GM03348 (cell line): ENCODE measurements around the gene PRRC2A.
"Not testable (repeated sequence)": the region's sequence is repeated elsewhere in the genome, so short reads cannot be mapped to it uniquely, and the experiment has no call there.

Source experiments
- DNase-seq: peaks from one replicate; pipeline ENCODE4 v3.0.0; 2012; ENCODE audit warnings: low spot score

Gene PRRC2A

DNA sequence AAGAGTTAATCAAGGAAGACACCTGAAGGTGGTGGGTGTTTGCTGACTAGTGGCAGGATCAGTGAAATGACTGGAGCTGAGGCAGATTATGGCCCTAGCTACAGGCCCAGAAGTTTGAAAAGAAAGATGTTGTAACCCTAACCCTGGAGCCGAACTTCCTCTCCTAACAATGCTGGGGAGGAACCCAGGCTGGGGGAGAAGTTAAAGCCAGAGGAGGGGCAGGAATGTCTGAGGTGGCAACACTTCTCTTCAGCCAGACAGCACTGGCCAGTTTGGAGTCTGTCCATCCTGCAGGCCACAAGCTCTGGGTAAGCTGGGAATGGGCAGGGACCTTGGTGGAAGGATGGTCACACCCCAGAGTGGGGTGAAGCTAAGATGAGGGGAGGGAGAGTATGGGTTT, 34.5 kb upstream of the PRRC2A start, which contains the start of gene LST1:
TSS of gene LST1 (plus strand) at position 270 of the 400 bp plus-strand sequence. CDS start 1,023 bp downstream, outside the sequence.
- DNase-seq = no peak

DNA sequence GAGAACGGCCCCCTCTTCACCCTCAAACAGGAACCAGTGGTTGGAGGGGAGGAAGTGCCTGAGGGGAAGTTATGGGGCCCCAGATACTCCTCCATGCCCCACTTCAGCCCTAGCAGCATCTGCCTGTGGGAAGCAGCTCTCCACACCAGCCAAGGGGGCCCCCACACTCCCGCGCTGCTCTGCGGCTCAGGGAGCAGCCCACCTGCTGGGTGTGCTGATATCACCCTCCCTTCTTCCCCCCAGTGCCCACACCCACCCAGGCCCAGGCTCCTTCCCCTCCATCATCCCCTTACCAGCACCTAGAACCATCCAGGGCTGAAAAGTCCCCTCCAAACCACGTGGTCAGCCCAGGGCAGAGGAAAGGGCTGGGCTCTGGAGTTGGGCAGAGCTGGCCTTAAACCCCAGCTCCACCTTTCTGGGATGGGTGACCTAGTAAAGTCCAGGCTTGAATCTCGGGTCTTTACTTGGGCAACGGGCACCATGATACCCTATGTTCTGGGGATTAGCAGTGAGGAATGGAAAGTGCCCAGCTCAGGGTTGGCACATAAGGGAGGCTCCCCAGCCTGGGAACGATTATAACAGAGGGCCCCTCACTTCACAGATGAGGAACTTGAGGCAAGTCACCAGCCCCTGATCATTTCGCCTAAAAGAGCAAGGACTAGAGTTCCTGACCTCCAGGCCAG, 33.8 kb upstream of the PRRC2A start:
- DNase-seq = no peak

DNA sequence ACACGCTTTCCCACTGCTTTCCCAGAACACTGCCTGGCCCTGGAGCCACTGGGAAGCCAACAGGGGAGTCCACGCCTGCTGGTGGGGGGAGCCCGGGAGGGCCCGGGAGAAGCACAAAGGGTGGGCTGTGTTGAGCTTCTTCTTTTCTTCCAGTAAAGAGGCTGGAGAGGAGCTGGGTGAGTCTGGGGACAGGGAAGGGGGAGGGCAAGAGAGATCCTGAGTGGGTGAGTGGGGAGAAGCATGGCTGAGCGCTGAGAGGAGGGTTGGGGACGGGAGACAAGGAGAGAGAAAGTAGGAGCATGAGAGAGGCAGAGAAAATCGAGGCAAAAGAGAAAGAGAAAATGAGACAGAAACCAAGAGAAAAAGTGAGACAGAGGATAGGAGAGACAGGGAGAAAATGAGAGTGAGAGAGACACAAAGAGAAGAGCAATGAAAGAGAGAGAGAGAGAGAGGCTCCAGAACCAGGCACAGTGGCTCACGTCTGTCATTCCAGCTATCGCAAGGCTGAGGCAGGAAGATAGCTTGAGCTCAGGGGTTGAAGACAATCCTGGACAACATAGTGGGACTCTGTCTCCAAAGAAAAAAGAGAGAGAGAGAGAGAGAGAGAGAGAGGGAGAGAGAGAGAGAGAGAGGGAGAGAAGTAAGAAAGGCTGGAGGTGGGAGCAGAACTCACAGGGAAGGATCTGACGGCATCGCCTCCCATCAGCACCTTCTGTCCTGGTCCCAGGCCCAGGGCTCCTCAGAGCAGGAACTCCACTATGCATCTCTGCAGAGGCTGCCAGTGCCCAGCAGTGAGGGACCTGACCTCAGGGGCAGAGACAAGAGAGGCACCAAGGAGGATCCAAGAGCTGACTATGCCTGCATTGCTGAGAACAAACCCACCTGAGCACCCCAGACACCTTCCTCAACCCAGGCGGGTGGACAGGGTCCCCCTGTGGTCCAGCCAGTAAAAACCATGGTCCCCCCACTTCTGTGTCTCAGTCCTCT, 32.4 kb upstream of the PRRC2A start:
- no peak for DNase-seq

DNA sequence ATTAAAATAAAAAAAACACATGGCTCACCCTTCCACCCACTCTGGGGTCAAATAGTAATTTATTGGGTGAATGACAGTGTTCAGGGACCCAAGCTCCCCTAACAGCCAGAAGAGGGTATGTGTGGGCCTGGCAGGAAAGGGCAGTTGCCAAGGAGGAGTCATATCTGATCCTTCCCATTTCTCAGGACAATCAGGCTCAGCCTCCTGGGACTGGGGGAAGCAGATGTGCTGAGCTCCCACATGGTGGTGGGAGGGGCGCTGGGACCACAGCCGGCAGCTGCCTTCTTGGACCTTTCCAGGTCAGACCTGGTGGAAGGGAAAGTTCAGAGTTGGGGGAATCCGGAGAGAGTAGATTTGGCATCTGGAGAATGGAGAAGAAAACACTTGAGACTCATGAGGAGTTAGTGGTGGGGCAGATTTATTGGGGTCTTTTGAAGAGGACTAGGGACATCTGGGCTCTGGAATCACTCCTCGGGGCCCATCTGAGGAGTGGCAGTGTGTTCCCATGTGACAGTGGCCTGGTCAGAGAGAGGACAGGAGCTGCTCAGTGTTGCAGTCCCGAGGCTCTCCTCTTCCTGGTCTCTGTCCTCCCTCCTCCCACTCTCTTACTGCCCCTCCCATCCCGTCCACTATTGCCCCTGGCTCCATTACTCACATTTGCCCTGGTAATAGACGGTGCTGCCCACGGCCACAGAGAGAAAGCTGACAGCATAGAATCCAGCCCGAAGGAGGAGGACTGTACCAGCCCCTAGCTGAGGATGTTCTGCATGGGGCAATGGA, 31.5 kb upstream of the PRRC2A start:
- DNase-seq = no peak

DNA sequence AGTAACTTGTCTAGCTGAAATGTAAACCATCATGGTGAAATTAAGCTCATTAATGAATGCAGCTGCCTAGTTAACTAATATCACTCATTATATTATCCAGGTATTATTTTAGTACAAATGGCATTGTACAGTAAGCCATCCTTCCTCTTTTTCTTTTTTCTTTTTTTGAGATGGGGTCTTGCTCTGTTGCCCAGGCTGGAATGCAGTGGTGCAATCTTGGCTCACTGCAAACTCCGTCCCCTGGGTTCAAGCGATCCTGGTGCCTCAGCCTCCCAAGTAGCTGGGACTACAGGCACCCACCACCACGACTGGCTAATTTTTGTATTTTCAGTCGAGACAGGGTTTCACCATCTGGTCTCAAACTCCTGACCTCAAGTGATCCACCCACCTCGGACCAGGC, 29.8 kb upstream of the PRRC2A start:
- DNase-seq = not testable (repeated sequence)

DNA sequence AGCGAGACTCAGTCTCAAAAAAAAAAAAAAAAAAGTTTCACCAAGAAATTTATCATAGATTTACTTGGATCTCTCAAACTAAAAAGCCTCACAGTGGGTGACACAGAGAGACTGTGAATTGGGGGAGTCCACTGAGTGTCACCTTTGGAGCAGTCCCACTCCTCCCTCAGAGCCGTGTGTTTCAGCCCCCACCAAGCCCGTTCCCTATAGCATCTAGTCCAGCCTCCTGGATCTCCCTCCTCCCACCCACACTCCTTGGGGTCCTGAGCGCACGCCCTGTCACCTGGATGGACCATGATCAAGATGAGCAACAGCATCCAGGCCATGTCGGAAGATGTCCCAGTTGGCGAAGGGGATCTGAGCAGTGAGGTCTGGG, 28.1 kb upstream of the PRRC2A start:
- no peak for DNase-seq

DNA sequence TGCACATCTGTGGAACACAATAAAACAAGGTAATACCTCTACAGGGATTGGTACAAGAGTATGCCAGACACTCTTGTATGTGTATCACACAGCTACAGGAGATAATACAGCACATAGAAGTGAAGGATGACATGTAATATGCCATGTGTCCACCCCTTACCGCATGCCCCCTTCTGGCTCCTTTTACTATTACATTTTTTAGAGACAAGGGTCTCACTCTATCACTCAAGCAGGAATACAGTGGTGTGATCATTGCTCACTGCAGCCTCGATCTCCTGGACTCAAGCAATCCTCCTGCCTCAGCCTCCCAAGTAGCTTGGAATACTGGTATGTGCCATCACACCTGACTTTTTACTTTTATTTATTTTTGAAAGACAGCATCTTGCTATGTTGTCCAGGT, 23.5 kb upstream of the PRRC2A start:
- DNase-seq = no peak

DNA sequence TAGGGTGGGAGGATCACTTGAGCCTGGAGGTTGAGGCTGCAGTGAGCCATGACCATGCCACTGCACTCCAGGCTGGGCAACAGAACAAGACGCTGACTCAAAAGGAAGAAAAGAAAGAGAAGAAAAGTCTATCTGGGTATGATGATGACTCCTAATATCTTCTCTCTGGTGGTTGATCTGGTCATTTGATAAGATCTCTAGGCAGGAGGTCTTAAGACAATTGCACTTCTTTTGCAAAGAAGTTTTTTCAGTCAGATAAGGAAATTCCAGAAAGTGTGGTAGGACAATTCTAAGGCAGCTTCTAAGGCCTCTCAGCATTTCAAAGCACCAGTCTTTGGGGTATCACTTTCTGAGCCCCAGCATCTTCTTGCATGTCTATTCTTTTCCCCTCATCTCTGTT, 13.2 kb upstream of the PRRC2A start:
- no peak for DNase-seq

DNA sequence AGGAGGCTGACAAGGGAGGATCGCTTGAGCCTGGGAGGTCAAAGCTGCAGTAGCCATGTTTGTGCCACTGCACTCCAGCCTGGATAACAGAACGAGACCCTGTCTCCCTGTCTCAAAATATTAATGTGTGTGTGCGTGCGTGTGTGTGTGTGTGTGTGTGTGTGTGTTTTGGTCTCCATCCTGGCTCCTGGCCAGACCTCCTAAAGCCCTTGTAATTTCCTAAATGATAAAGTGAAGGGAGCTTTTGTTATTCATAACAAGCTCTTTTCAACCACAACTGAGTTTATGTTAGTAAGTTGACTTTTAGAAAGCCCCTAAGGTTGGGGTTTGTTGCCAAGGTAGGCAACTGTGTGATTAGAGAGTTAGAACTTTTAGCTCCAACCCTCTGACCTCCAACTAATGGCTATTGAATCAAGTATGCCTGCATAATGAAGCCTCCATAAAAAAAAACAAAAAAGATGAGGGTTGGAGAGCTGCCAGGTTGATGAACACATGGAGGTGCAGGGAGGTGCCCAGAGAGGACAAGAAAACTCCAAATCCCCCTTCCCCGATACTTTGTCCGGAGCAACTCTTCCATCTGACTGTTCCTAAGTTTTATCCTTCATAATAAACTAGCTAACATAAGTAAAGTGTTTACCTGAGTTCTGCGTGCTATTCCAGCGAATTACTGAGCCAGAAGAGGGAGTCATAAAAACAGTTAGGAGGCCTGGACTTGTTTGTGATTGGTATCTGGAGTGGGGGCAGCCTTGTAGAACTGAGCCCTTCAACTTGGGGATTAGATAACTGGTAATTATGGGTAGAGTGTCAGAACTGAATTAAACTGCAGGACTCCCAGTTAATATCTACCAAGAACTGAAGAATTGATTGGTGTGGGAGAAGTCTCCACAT, 10.8 kb upstream of the PRRC2A start:
- DNase-seq = no peak

DNA sequence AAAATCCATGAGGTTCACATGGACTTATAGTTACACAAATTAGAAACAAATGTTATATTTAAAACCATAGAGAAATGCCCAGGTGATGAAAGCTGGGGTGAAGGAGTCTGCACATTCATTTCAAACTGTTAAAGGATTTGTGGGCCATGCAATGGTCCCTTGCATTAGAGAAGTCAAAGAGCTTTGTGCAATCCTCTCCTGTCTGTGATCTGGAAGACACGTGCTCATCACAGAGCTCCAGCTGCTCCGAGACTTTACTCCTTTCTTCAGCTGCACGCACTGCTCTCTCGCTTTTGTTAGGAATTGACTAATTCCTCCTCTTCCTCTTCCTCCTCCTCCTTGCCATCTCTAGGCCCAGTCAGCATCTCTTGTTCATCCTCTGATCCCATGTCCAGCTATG, 9.5 kb upstream of the PRRC2A start:
- DNase-seq = peak; percentile 26

DNA sequence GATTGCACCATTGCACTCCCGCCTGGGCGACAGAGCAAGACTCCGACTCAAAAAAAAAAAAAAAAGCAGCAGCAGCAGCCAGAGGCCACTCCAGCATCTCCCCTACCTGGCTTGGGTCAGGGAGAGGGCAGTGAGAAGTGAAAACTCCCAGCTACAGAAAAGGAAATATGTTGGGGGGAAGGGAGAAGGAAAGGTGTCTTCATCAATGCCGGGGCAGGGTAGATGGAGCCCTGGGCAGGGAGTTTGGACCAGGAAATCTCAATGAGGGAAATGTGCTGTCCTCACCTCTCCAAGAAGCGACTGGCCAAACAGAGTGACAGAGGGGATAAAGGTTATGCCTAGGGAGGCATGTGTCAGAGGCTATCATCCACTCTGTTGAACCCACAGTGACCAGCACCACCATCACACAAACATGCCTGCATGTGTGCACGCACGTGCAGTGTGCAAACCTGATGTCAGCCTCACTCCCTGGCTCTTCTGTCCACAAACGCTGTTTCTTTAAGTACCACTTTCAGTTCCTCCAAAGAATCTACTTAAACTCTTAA, 6.4 kb upstream of the PRRC2A start:
- no peak for DNase-seq

DNA sequence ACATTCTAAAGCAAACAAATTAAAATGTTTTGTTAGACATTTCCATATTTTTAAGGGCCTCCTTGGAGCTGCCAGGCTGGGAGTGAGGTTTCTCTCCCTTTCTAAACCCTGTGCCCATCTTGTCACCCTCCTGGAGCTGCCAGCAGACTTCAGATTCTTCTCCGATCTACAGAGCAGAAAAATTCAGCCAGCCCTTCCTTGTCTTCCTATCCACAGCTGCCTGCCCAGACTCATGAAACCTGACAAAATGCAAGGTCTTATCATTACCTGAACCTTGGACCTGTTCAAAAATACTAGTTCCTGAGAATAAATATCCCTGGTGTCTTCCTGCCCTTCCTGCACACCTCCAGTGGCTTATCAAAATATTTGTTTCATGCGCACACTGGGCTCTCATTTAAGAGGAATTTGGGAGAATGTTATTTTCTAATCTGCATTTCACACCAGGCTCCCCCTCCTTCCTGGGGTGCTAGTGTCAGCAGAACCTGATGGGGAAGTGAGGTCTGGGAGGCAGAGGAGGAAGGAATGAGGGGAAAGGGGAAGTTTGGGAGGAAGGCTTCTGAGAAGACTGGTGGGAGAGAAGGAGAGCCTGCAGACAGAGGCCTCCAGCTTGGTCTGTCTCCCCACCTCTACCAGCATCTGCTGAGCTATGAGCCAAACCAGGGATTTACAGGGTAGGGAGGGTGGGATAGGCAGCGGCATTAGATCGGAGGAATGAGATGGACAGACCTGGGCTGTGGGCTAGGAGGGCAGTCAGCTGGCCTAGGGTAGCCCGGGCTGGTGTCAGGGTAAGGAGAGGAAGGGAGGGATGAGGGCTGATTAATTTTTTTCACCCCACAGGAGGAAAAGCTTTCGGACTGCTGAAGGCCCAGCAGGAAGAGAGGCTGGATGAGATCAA, 5.6 kb upstream of the PRRC2A start, which contains the start of gene AIF1:
TSS of gene AIF1 (plus strand) at position 551 of the 895 bp plus-strand sequence. CDS start at position 647, 96 bp downstream.
- DNase-seq = no peak

DNA sequence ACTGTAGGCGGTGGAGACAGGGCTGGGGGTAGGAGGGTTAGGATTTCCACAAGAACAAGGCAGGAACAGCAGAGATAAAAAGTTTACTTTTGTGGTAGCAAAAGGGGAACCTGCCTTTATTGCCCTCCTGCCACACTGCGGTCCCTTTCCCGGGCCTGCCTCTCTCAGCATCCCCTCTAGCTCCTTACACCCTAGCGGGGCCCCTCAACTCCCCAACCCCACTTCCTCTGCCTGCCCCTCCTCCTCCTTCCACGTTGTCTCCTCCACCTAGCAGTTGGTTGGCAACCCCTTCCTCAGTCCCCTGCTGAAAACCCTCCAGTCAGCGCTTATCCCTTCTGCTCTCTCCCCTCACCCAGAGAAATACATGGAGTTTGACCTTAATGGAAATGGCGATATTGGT, 4.8 kb upstream of the PRRC2A start:
- no peak for DNase-seq

DNA sequence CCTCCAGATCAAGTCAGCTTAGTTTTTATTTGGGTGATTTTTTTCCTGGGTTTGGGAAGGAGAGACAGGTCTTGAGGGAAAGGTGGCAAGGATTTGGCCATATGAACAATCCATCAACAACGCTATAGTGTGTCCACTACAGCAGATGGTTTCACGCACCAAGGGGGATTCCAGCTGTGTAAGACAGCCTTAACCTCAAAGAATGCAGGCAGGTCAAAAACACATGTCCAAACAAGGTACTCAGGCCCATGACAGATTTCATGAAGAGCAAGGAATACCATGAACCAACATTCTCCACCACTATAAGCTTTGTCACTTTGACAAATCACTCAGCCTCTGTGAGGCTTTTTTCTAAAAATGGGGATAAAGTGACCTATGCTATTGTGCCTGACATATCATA, 3.5 kb upstream of the PRRC2A start:
- no peak for DNase-seq

DNA sequence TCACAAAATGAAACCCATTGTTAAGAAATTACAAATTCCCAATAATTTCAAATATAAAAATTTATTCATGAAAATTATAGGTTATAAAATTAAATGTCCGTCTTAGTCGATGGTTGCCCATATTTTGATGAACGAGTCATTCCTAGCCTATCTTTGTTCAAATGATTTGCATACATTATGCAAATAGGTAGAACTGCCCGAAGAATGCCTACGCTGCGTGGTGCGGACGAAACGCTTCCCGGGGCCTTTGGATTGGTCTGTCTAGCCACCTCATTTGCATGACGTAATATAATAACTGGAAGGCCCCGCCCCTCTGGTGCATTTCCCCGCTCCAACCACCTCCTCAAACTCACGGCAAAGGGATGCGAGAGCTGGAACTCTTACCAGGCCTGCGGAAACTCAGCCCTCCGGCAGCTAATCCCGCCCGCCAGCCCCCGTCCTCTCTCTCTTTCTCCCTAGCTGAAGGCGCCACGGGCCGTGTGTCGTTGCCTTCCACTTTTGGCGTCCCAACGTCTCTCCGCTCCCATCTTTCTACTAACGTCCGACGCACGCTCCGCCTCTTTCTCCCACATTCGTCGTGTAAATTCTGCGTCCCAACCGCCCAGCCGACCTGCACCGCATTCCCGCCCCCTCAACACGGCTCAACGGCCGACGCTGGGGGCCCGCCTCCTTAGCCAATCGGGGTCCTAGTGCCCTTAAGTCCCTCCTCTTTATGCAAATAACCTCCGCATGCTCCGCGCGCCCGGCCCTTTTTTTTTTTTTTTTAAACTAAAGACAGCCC, 520 bp upstream of the PRRC2A start:
- peak; percentile 97 for DNase-seq

DNA sequence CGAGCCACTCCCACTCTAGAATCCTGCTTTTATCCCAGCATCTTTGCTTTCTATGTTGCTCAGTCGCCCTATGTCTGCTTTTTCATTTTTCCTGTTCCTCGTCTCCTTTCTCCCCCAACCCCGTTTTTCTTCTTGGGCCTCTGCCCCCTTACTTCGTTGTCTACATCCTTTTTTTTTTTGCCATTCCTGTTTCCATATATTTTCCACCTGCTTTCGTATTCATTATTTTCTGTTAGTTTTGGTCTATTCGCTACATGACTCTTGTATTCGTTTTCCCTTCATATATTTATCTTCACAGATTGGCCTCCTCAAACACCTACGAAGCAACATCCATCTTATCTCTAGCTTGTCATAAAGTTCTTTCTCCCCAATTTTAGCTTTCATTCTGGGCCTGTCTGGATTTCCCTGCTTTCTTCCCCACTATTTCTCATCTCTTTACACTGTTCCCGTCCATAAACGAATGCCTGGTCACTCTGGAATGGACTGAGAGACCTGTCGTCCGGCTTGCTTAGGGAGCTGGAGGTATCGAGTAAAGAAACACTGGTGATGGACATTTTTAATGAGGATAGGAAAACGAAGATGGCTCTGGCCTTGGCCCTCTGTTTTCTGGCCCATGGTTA, 915 bp downstream of the PRRC2A start:
- no peak for DNase-seq

DNA sequence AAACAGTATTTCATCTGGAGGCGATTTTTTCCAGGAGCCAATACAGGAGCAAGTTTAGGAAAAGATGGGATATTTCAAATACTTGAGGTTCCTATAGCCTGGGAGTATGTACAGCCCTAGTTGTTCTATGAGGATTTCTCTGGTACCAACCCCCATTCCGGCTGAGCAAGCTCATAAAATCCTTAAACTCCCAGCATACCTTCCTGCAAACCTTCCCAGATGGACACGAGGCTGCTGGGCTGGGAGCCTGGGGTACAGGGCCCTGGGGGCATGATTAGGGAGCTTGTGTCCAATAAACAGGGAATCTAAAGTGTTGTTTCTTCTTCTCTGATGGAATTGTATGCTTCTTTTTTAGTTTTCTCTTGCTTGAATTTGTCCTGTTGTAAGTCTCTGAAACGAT, 1.5 kb downstream of the PRRC2A start:
- DNase-seq = peak; percentile 40

DNA sequence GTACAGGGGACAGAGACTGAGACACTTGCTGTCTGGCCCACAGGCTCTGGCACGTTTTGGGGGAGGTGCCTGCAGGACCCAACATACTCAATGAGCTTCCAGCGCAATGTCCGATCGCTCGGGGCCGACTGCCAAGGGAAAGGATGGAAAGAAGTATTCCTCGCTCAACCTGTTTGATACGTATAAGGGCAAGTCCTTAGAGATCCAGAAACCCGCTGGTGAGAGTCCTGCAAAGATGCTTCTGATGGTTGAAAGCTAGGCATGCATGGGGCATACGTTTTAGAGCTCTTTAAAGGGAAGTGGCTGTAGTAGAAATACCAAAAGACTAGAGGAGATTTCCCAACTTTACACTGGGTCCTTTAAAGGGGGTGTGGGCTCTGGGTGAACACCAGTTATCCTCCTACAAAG, 2.2 kb downstream of the PRRC2A start:
- DNase-seq = no peak

DNA sequence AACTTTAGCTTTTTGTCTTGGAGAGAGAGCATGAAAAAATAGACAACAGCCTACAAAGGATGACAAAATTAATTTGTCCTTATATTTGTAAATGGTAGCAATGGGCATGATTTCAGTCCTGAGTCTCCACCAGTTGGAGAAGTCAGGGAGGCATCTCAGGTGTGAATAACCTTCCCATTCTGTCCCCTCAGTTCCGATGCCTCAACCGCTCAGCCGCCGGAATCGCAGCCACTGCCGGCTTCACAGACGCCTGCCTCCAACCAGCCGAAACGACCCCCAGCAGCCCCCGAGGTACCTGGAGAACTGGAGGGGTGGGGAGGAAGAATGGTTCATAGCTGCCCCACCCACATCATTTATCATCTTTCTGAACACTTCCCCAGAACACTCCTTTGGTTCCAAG, 3.6 kb downstream of the PRRC2A start:
- DNase-seq = no peak
